Measurements from ENCODE around the gene FAM89A. TPM values are rescaled to one million over a fixed set of nuclear protein-coding genes. Genes with fewer than 3 reads are reported as not detected.

The FAM89A gene
- total RNA-seq, 1 experiment from 2014 or later = 23.6 TPM

DNA sequence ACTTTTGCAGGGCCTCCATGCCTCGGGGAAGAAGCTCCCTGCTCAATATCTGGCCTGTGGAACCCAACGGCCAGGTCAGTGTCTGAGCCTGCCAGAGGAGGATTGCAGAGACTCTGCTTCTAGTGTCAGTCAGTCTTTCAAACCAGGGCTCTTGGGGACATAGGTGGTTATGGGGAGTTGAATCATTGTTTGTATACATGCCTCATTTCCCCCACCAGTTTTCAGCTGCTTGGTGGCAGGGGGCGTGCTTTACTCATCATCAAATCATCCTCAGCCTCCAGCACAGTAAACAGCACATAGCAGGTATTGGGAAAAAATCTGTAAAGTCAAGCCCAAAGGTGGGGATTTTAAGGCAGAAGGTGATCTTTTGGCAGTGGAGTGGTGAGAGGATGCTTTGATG, 17.4 kb upstream of the FAM89A start:
- peaks cover 9 to 28% of the 10 kb centered on the region in 2 experiments; a peak in 3 of 4 replicates for H3K4me1 ChIP-seq (ENCODE audit: control insufficient read depth in 1 of 2, insufficient read depth in 2 of 2, low read length in 2 of 2)

DNA sequence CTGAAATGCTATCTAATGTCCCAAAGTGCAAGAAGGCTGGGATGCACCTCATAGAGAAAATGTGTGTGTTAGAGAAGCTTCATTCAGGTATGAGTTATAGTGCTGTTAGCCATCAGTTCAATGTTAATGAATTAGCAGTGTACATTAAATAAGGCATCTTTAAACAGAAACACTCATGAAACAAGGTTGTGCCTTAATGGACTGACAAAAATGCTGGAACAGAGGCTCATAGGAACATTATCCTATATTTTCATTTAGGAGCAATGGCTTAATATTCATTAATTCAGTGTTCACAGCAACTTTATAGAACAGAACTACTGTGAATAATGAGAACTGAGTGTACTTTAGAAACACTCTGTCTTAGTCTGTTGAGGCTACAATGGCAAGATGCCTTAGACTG, 15.2 kb upstream of the FAM89A start:
- ChIA-PET CTCF (no interaction called here), POLR2A (no interaction called here), RAD21 (ENCODE audit: low non-redundant PET in 1 of 2, low total read pairs in 2 of 2, uncharacterized antibody in 2 of 2, unreplicated experiment in 2 of 2) (no interaction called here)
- H3K27me3 ChIP-seq (ENCODE audit: insufficient read depth, low read length) = no peaks in the 10 kb centered on the region
- BruUV-seq (replicated peaks) = no TSS peak
- H3K9ac ChIP-seq (ENCODE audit: low read length) = no peak overlapping the region
- H3K9me2 ChIP-seq (ENCODE audit: insufficient read depth) = no peaks in the 10 kb centered on the region
- no peak for DNase-seq (ENCODE audit: low read depth, low spot score)
- no peak overlapping the region for H3K4me2 ChIP-seq (ENCODE audit: low read length)
- no peaks in the 10 kb centered on the region for H3K79me2 ChIP-seq (ENCODE audit: insufficient read depth, low read length)
- H3K9me3 ChIP-seq (ENCODE audit: control insufficient read depth in 1 of 2, insufficient read depth in 1 of 2, low read depth in 1 of 2, low read length in 2 of 2) = no peaks in the 10 kb centered on the region
- intact Hi-C loops (cut with micrococcal nuclease) = no loop called here
- H3K4me1 ChIP-seq (ENCODE audit: control insufficient read depth in 1 of 2, insufficient read depth in 2 of 2, low read length in 2 of 2) = peaks cover 9 to 20% of the 10 kb centered on the region in 2 experiments; a peak in 3 of 4 replicates
- H2AFZ ChIP-seq (ENCODE audit: low read depth, low read length, poor library complexity, severe bottlenecking) = no peak overlapping the region
- H3K27ac ChIP-seq (ENCODE audit: low read depth, low read length) = no peak overlapping the region
- no peak overlapping the region for H3K4me3 ChIP-seq (replicated peaks in 1 of 2; ENCODE audit: low read depth in 1 of 2, low read length in 2 of 2)
- ATAC-seq = no peak
- H4K20me1 ChIP-seq (ENCODE audit: insufficient read depth) = no peaks in the 10 kb centered on the region
- H3K36me3 ChIP-seq (ENCODE audit: control insufficient read depth in 1 of 2, insufficient read depth in 2 of 2, low read length in 2 of 2) = no peaks in the 10 kb centered on the region
- TF ChIP-seq, protein P1, sequence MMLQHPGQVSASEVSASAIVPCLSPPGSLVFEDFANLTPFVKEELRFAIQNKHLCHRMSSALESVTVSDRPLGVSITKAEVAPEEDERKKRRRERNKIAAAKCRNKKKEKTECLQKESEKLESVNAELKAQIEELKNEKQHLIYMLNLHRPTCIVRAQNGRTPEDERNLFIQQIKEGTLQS (IDR thresholded peaks at IDR 0.05) = no peak
- no peak for TF ChIP-seq EZH2 (IDR thresholded peaks at IDR 0.05)
- no peak for TF ChIP-seq ELF1 (IDR thresholded peaks at IDR 0.05; ENCODE audit: borderline replicate concordance, low read depth)
- no peak for TF ChIP-seq SP1 (IDR thresholded peaks at IDR 0.05; ENCODE audit: low read depth)
- TF ChIP-seq SRF (IDR thresholded peaks at IDR 0.05; ENCODE audit: low read depth) = no peak
- TF ChIP-seq POLR2A (IDR thresholded peaks at IDR 0.05; ENCODE audit: borderline replicate concordance, extremely low read depth, insufficient read depth, insufficient read length) = no peak
- TF ChIP-seq, protein P2, sequence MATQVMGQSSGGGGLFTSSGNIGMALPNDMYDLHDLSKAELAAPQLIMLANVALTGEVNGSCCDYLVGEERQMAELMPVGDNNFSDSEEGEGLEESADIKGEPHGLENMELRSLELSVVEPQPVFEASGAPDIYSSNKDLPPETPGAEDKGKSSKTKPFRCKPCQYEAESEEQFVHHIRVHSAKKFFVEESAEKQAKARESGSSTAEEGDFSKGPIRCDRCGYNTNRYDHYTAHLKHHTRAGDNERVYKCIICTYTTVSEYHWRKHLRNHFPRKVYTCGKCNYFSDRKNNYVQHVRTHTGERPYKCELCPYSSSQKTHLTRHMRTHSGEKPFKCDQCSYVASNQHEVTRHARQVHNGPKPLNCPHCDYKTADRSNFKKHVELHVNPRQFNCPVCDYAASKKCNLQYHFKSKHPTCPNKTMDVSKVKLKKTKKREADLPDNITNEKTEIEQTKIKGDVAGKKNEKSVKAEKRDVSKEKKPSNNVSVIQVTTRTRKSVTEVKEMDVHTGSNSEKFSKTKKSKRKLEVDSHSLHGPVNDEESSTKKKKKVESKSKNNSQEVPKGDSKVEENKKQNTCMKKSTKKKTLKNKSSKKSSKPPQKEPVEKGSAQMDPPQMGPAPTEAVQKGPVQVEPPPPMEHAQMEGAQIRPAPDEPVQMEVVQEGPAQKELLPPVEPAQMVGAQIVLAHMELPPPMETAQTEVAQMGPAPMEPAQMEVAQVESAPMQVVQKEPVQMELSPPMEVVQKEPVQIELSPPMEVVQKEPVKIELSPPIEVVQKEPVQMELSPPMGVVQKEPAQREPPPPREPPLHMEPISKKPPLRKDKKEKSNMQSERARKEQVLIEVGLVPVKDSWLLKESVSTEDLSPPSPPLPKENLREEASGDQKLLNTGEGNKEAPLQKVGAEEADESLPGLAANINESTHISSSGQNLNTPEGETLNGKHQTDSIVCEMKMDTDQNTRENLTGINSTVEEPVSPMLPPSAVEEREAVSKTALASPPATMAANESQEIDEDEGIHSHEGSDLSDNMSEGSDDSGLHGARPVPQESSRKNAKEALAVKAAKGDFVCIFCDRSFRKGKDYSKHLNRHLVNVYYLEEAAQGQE (IDR thresholded peaks at IDR 0.05; ENCODE audit: low read depth) = no peak
- TF ChIP-seq, protein P3, sequence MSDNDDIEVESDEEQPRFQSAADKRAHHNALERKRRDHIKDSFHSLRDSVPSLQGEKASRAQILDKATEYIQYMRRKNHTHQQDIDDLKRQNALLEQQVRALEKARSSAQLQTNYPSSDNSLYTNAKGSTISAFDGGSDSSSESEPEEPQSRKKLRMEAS (IDR thresholded peaks at IDR 0.05) = no peak
- TF ChIP-seq ZFX (IDR thresholded peaks at IDR 0.05) = no peak
- no peak for TF ChIP-seq YY1 (IDR thresholded peaks at IDR 0.05; ENCODE audit: extremely low read depth, insufficient replicate concordance, low read depth, low read length)
- TF ChIP-seq JUND (IDR thresholded peaks at IDR 0.05) = no peak
- no peak for TF ChIP-seq TCF7L2 (IDR thresholded peaks at IDR 0.05; ENCODE audit: borderline replicate concordance, extremely low read depth, insufficient read depth, insufficient read length)
- TF ChIP-seq SIN3A (IDR thresholded peaks at IDR 0.05; ENCODE audit: low read depth) = no peak

More for the DNA sequence above, 17.4 kb upstream of the FAM89A start:
- intact Hi-C loops (cut with micrococcal nuclease) = no loop called here
- RAD21 ChIA-PET (ENCODE audit: low non-redundant PET in 1 of 2, low total read pairs in 2 of 2, uncharacterized antibody in 2 of 2, unreplicated experiment in 2 of 2) = no interaction called here
- Histone ChIP-seq H3K9me2 (ENCODE audit: insufficient read depth) (no peaks in the 10 kb centered on the region), H3K4me2 (ENCODE audit: low read length) (no peak overlapping the region), H2AFZ (ENCODE audit: low read depth, low read length, poor library complexity, severe bottlenecking) (no peak overlapping the region), H3K27ac (ENCODE audit: low read depth, low read length) (no peak overlapping the region), H3K9ac (ENCODE audit: low read length) (no peak overlapping the region), H3K27me3 (ENCODE audit: insufficient read depth, low read length) (no peaks in the 10 kb centered on the region), H3K4me3 (replicated peaks in 1 of 2; ENCODE audit: low read depth in 1 of 2, low read length in 2 of 2) (no peak overlapping the region), H3K9me3 (ENCODE audit: control insufficient read depth in 1 of 2, insufficient read depth in 1 of 2, low read depth in 1 of 2, low read length in 2 of 2) (no peaks in the 10 kb centered on the region), H3K36me3 (ENCODE audit: control insufficient read depth in 1 of 2, insufficient read depth in 2 of 2, low read length in 2 of 2) (no peaks in the 10 kb centered on the region), H4K20me1 (ENCODE audit: insufficient read depth) (no peaks in the 10 kb centered on the region), H3K79me2 (ENCODE audit: insufficient read depth, low read length) (no peaks in the 10 kb centered on the region)
- POLR2A ChIA-PET = no interaction called here
- TF ChIP-seq SP1 (IDR thresholded peaks at IDR 0.05; ENCODE audit: low read depth) (no peak), CBX3 (IDR thresholded peaks at IDR 0.05; ENCODE audit: low read depth) (no peak), EGR1 (IDR thresholded peaks at IDR 0.05; ENCODE audit: low read depth) (no peak)
- TF ChIP-seq, protein P4, sequence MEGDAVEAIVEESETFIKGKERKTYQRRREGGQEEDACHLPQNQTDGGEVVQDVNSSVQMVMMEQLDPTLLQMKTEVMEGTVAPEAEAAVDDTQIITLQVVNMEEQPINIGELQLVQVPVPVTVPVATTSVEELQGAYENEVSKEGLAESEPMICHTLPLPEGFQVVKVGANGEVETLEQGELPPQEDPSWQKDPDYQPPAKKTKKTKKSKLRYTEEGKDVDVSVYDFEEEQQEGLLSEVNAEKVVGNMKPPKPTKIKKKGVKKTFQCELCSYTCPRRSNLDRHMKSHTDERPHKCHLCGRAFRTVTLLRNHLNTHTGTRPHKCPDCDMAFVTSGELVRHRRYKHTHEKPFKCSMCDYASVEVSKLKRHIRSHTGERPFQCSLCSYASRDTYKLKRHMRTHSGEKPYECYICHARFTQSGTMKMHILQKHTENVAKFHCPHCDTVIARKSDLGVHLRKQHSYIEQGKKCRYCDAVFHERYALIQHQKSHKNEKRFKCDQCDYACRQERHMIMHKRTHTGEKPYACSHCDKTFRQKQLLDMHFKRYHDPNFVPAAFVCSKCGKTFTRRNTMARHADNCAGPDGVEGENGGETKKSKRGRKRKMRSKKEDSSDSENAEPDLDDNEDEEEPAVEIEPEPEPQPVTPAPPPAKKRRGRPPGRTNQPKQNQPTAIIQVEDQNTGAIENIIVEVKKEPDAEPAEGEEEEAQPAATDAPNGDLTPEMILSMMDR (IDR thresholded peaks at IDR 0.05 in 2 of 3, conservative IDR thresholded peaks at IDR 0.05 in 1 of 3; ENCODE audit: borderline replicate concordance in 1 of 3, insufficient read depth in 1 of 3, low read depth in 2 of 3, low read length in 2 of 3) = no peak
- CTCF ChIA-PET = no interaction called here
- no peak for ATAC-seq
- no TSS peak for BruUV-seq (replicated peaks)
- no peak for DNase-seq (ENCODE audit: low read depth, low spot score)

All from HCT116 (cell line).